PC-9 (cell line): Measurements from ENCODE around the gene CS. TPM values are rescaled to one million over a fixed set of nuclear protein-coding genes. Genes with fewer than 3 reads are reported as not detected.

Experiments
- total RNA-seq: library from RNA; stranded (reverse); gene quantifications from 2 replicates; pipeline ENCODE4 v1.2.3, GENCODE V29; 2021

CS gene
- total RNA-seq, 1 experiment from 2014 or later: 205 TPM

Other genes starting within 250 kb of the CS start
- 127 and 145 TPM in 2 replicates for gene ERBB3, start 220.2 kb downstream of the CS start, total RNA-seq
- gene PA2G4, start 195.8 kb downstream of the CS start, total RNA-seq: 120 and 159 TPM in 2 replicates
- gene RPL41, start 183.7 kb downstream of the CS start, total RNA-seq: 3,423 and 4,460 TPM in 2 replicates
- gene ZC3H10, start 182.1 kb downstream of the CS start, total RNA-seq: 4.4 and 6.5 TPM in 2 replicates
- 46.1 and 52.2 TPM in 2 replicates for gene ESYT1, start 172.1 kb downstream of the CS start, total RNA-seq
- 120 and 121 TPM in 2 replicates for gene MYL6B, start 147.7 kb downstream of the CS start, total RNA-seq
- gene MYL6, start 142.0 kb downstream of the CS start, total RNA-seq: 666 and 697 TPM in 2 replicates
- gene SMARCC2, start 110.8 kb downstream of the CS start, total RNA-seq: 70.3 and 86.4 TPM in 2 replicates
- gene RNF41, start 78.4 kb downstream of the CS start, total RNA-seq: 29.5 and 33.4 TPM in 2 replicates
- 58.2 and 68.5 TPM in 2 replicates for gene NABP2, start 76.0 kb downstream of the CS start, total RNA-seq
- 0.87 and 2.8 TPM in 2 replicates for gene SLC39A5, start 70.3 kb downstream of the CS start, total RNA-seq
- 59.4 and 62.8 TPM in 2 replicates for gene ANKRD52, start 41.9 kb downstream of the CS start, total RNA-seq
- 6.5 and 6.9 TPM in 2 replicates for gene COQ10A, start 33.4 kb downstream of the CS start, total RNA-seq
- 78.2 and 82.1 TPM in 2 replicates for gene CNPY2, start 15.7 kb upstream of the CS start, total RNA-seq
- 78.1 and 82.8 TPM in 2 replicates for gene PAN2, start 33.7 kb upstream of the CS start, total RNA-seq
- gene IL23A, start 38.6 kb upstream of the CS start, total RNA-seq: 2.9 and 3.0 TPM in 2 replicates
- gene STAT2, start 59.8 kb upstream of the CS start, total RNA-seq: 76.6 and 80.8 TPM in 2 replicates
- not detected in 2 replicates for gene APOF, start 62.5 kb upstream of the CS start, total RNA-seq
- 27.1 and 30.9 TPM in 2 replicates for gene TIMELESS, start 149.1 kb upstream of the CS start, total RNA-seq
- not detected in 2 replicates for gene MIP, start 154.3 kb upstream of the CS start, total RNA-seq
- 3.2 and 3.3 TPM in 2 replicates for gene SPRYD4, start 168.2 kb upstream of the CS start, total RNA-seq
- 1.3 and 2.9 TPM in 2 replicates for gene GLS2, start 187.8 kb upstream of the CS start, total RNA-seq
- 44.7 and 81.8 TPM in 2 replicates for gene RBMS2, start 221.5 kb upstream of the CS start, total RNA-seq